Right lobe of liver (tissue), 4 donors: ENCODE data around the gene ACSF3.

Experiments
- CTCF ChIP-seq, 4 donors: fragments of 200-600 bp in 3 of 4; fragments of 450-650 bp in 1 of 4; IDR thresholded peaks; one replicate each; pipeline versions ENCODE4 v1.5.1 to v1.8.0; 2016 to 2022; ENCODE audit warnings: antibody characterized with exemption in 4 of 4, mild to moderate bottlenecking in 2 of 4
- POLR2A ChIP-seq: fragments of 450-650 bp; IDR thresholded peaks from one replicate; pipeline ENCODE4 v1.6.1; 2017; ENCODE audit warnings: antibody characterized with exemption, mild to moderate bottlenecking
- donor health status: DM: no; HTN: no; CAD: no.
- donor health status: DM: no; HTN: no; CAD: no.
- donor health status: DM: no; HTN: yes; CAD: no.

- TF ChIP-seq CTCF (IDR thresholded peaks at IDR 0.05) (no peak), POLR2A (no peak)
These were observed 2.5 kb downstream of the ACSF3 start for GRCh38 chr16:89096042-89096717.
